Heart left ventricle (tissue), 13 donors: ENCODE results near the gene LPCAT1.

ENCODE experiments used
- POLR2A ChIP-seq, 2 donors: fragments of 450-650 bp; IDR thresholded peaks; one replicate each; pipeline ENCODE4 v1.6.1; 2017; ENCODE audit warnings: antibody characterized with exemption in 2 of 2, mild to moderate bottlenecking in 2 of 2, moderate library complexity in 2 of 2
- TF ChIP-seq, protein P1 (sequence below), 12 donors: fragments of 200-600 bp; sonication (generic) in 4 of 12; IDR thresholded peaks; one replicate each; pipeline versions ENCODE4 v1.5.0 to v1.8.0; 2018 to 2022; ENCODE audit warnings: antibody characterized with exemption in 12 of 12, mild to moderate bottlenecking in 5 of 12
- donor health status: ischemic (EF 13 %, LVEDD 7.1; RV severe dilation, severe dysfunction).
- donor health status: DM: no; HTN: yes; CAD: no.
- donor health status: DM: no; HTN: no; CAD: no.
- donor health status: ischemic (EF 25% LVEDD 6.9; RV normal size, moderate dysfunction).
- donor health status: ischemic (EF 25% LVEDD 5.7; RV mildly dilated, moderate dysfunction).
- donor health status: ischemic (EF 35%, LVEDD 5.7; RV mildly dilated, moderate dysfunction).
- donor health status: nonischemic (EF 11% LVEDD 7.7; RV severe dilation, severe dysfunction).
- donor health status: DM: yes; HTN: yes; CAD: no.
- donor health status: PGD.
- donor health status: ischemic (EF 29% LVEDD 5.4; RV normal size, mild dysfunction).
- donor health status: nonischemic (EF 23%, LVEDD 6.1; RV moderate dilation, normal function).

DNA sequence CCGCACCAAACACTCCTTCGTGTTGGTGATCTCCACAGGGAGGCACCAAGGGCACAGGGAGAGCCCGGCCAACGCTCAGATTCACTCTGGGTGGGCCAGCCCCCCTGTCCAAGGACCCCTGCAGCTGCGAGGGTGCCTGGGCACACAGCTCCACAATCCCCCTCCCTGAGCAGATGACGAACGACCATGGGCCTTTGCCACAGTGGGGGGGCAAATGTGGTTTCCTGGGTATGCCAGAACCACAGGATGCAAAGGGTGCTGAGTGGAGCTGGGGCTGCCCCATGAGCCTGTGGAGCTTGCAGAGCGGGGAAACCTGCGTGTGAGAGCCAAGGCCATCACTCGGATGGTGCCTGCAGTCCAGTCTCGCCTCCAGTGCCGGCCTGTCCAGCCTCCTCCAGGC, 31.0 kb downstream of the LPCAT1 start:
- TF ChIP-seq POLR2A (IDR thresholded peaks at IDR 0.05): no peak
- TF ChIP-seq, protein P1, sequence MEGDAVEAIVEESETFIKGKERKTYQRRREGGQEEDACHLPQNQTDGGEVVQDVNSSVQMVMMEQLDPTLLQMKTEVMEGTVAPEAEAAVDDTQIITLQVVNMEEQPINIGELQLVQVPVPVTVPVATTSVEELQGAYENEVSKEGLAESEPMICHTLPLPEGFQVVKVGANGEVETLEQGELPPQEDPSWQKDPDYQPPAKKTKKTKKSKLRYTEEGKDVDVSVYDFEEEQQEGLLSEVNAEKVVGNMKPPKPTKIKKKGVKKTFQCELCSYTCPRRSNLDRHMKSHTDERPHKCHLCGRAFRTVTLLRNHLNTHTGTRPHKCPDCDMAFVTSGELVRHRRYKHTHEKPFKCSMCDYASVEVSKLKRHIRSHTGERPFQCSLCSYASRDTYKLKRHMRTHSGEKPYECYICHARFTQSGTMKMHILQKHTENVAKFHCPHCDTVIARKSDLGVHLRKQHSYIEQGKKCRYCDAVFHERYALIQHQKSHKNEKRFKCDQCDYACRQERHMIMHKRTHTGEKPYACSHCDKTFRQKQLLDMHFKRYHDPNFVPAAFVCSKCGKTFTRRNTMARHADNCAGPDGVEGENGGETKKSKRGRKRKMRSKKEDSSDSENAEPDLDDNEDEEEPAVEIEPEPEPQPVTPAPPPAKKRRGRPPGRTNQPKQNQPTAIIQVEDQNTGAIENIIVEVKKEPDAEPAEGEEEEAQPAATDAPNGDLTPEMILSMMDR (IDR thresholded peaks at IDR 0.05): no peak
